Measurements from ENCODE around the gene RALGAPA1.
"Not testable (repeated sequence)": the region's sequence is repeated elsewhere in the genome, so short reads cannot be mapped to it uniquely, and the experiment has no call there.

The RALGAPA1 gene

GRCh38 chr14:35696119-35696518 is 113.0 kb downstream of the RALGAPA1 start:
- no peak for DNase-seq

DNA sequence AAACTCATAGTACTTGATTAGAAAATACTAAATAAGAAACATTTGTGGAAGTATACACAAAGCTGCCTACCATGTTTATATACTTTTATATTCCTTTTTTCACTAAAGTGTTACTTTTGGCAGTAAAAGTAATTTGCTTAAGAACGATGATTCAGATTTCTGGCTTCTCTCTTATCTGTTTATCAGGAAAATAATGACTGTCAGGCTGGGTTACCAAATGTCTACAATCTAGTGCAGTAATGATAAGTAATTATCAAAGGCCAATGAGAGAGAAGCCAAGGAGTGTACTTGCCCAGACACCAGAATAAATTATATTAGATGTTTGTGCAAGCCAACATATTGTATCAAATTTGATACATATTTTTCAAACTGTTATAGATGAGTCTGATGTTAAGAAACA is 113.4 kb downstream of the RALGAPA1 start:
- no peak for DNase-seq

GRCh38 chr14:35695072-35695471 is 114.0 kb downstream of the RALGAPA1 start:
- no peak for DNase-seq

DNA sequence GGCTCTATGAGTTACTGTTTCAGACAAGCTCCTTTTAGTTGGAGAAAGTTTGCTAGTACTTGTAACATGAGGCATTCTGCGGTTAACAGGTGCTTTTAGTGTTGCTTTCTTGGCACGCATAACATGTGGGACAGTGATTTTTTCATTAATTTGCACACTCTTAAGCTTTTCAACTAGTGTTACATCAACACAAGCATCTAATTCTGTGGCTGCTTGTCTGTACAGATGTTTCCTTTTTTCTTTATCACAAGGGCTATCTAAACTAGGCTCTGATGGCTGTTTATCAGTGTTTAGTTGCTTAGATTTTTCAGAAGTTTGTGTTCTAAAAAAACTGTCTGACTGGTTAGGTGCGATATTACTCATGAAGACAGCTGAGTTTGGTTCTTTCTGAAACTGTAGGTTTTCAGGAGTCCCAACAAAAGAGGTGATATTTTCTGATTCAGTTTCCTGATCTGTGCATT is 120.1 kb downstream of the RALGAPA1 start:
- no peak for DNase-seq

- no peak for DNase-seq
These were observed 120.8 kb downstream of the RALGAPA1 start for GRCh38 chr14:35688126-35688826.

DNA sequence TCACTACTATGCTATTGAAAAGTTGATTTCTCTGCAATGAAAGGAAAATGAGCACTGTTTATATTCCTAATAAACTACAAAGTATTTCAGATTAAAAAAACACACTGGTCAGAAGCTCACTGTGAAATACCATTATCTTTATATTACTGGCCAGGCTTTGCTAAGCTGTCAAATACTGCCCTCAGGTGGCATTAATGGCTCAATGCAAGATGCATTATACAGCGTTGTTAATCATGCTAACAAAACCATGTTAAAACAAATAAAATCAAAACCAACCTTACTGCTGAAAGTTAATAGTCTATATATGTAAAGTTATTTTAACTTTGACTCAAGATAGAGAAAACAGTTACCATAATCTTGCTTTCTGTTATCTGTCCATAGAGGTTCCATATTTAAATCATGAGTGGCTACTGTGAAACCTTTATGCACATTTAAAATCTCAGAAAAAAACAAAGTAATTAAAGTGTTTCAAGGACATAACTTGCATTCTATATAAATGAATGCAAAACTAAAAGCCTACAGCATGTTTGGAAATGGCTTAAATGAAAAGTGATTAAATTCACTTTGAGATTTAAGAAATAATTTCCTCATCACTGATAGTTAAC is 121.7 kb downstream of the RALGAPA1 start:
- DNase-seq: no peak

GRCh38 chr14:35683688-35684087 is 125.4 kb downstream of the RALGAPA1 start:
- DNase-seq: not testable (repeated sequence)

DNA sequence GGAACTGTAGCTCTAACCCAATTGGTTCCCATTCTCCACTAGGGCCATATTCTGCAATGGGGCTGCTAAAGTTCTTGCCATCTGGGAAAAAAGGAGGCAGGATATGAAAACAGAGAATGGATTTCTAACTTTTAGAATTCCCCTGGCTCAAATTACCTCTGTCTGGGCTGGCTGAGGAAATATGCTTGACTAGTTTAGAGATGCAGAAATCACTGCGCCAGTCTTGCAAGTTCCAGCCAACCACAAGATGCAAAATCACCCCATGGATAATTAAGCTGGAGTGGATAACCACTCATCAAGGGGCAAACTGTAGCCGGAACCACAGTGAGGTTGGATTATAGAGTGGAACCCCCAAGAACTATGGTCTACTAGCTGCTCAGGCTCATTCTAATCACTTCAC is 126.3 kb downstream of the RALGAPA1 start:
- DNase-seq: no peak

DNA sequence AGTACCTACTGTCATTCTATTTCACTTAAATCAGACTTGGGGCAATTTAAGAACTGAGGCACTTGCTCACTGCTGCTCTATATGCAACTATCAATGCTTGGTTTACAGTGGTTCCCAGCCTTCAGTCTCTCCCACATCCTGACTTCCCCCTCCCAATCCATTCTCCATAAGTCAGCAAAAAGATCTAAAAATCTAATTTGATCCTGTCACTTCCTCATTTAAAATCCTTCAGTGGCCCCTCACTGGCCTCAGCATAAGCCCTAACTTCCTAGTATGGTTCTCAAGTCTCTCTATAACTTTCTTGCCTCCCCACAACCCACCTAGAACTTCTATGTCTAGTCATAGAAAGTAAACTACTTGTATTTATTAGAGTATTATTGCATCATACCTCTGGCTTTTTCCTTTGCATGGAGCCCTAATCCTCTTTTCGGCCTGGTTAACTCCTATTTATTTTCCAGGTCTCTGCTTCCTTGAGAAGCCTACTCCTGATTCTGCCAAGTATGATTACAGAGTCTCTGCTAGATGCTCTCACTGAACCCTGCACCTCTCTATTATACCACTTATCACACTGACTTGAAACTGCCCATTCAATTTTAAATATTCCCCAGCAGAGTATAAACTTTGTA is 130.6 kb downstream of the RALGAPA1 start:
- DNase-seq: no peak

DNA sequence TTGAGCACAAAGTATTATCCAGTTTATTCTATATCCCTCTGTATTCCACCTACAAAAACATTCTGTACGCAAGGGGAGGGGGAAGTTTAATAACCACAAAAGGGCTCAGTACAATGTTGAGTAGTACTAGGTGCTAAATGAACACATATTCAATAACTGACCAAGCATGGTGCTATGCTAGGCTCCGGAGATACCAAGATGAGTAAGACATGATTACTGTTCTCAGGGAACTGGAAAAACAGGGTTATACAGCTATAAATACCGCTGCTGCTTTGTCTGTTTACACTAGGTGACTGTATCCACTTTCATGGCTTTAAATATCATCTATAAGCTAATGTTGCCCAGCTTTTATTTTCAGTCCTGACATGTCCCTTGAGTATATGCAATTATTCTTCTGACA is 139.3 kb downstream of the RALGAPA1 start:
- no peak for DNase-seq

- no peak for DNase-seq
These were observed 142.6 kb downstream of the RALGAPA1 start for GRCh38 chr14:35666429-35667043.

DNA sequence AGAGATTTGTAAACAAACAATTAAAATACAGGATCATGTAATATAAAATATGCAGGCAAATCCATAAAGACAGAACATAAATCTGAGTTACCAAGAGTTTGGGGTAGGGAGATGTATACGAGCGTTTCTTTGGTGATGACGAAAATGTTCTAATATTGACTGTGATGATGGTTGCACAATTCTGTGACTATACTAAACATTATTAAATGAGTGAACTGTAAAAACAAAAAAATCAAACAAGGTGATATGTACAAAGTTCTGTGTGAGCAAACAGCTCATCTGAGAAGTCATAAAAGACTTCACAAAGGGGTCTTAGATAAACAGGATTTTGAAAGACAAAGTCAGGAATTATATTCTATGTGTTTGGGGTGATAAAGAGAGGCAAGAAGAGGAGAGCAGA is 147.2 kb downstream of the RALGAPA1 start:
- no peak for DNase-seq

DNA sequence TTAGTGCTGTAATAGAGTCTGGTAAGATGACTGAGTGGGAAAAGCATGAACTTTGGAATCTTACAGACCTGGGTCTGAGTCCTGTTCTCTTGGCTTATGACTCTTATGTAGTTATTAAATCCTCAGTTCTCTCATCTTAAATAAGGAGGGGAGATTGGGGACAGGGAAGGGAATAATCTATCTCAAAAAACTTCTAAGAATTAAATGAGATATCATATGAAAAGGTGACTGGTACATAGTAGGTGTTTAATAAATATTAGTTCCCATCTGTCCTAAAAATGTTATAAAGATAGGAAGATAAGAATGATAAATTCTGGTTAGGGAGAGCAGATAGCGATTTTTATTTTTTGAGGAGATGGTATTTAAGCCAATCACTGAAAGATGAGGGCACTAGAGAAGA is 156.1 kb downstream of the RALGAPA1 start:
- no peak for DNase-seq

GRCh38 chr14:35643513-35643912 is 165.6 kb downstream of the RALGAPA1 start:
- DNase-seq: no peak

DNA sequence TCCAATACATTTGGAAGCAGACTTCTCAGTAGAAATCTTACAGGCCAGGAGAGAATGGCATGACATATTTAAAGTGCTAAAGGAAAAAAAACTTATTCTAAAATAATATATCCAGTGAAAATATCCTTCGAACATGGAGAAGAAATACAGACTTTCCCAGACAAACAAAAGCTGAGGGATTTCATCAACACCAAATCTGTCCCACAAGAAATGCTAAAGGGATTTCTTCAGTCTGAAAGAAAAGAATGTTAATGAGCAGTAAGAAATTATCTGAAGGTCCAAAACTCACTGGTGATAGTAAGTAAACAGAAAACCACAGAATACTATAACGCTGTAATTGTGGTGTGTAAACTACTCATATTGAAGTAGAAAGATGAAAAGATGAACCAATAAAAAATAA is 171.2 kb downstream of the RALGAPA1 start:
- DNase-seq: no peak

DNA sequence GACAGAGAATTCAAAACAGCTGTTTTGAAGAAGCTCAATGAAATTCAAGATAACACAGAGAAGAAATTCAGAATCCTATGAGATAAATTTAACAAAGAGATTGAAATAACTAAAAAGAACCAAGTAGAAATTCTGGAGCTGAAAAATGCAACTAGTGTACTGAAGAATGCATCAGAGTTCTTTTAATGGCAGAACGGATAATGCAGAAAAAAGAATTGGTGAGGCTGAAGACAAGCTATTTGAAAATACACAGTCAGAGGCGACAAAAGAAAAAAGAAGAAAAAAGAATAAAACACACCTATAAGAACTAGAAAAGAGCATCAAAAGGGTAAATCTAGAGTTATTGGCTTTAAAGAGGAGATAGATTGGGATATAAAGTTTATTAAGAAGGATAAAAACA is 171.8 kb downstream of the RALGAPA1 start:
- no peak for DNase-seq

- no peak for DNase-seq
These were observed 176.4 kb downstream of the RALGAPA1 start for GRCh38 chr14:35632676-35633075.

DNA sequence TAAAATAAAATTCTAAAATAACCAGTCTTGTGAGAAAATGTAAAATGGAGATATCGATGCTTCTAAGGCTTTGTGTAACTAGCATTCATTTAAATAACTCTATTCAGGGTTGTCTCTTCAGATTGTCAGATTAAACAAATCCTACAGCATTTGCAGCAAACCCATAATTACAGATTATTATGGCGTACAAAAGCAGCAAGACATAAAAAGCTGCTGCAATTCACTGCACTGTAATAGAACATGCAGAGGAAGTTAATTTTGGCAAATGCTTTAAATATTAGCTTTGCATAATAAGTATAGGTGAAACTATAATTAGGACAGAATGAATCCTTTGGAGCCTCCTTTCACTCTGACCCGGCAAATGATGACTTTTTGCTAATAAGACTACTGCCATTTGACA is 176.8 kb downstream of the RALGAPA1 start:
- DNase-seq: no peak

DNA sequence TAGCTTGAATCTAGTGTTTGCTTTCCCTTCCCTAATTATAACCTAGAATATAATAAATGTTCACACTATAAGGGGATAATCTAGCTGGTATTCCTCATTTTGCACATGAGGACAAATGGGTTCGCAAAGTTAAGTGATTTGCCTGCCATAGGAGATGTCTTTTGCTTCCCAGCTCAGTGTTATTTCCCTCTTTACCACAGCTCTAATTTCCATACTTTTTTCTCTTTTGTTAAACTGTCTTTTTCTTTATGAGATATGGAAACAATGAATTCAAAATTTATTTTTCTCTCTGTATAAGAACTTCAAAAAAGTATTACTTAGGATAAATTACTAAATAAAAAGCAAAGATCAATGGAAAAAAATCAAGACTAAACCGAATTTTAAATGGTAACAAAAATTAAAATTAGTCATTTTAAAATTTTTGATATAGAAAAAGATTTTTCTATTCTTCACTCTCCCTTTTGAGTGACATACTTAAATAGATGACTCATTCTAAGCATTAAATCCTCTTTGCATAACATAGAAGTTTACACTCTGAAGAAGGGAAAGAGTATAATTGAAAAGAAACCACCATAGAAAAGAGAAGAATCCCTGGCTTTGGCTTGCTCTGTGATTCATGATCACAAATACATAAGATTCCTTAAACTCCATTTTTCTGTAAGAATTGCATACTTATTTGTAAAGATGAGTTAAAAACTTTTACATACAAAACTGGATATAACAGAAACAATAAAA is 177.9 kb downstream of the RALGAPA1 start:
- no peak for DNase-seq

DNA sequence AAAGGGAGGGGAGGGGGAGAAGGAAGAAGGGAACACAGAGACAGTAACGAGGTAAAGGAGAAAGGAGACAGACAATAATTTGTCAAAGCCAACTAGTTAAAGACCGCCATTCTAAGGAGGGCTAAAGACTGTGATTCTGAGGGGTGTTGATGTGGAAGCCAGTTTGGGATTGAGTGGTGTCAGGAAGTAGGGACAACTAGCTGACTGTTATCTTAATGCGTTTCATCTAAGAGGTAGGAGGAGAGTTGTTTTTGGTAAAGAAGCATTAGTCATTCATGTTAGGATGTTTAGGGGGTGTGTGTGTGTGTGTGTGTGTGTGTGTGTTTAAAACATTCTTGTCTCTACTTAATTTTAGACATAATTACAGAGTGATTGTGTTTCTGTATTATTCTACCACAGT is 180.1 kb downstream of the RALGAPA1 start:
- no peak for DNase-seq

GRCh38 chr14:35626947-35627346 is 182.1 kb downstream of the RALGAPA1 start:
- not testable (repeated sequence) for DNase-seq

DNA sequence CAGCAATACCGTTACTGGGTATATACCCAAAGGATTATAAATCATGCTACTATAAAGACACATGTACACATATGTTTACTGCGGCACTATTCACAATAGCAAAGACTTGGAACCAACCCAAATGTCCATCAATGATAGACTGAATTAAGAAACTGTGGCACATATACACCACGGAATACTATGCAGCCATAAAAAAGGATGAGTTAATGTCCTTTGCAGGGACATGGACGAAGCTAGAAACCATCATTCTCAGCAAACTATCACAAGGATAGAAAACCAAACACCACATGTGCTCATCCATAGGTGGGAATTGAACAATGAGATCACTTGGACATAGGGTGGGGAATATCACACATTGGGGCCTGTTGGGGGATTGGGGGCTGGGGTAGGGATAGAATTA is 187.1 kb downstream of the RALGAPA1 start:
- DNase-seq: not testable (repeated sequence)

- not testable (repeated sequence) for DNase-seq
These were observed 189.1 kb downstream of the RALGAPA1 start for GRCh38 chr14:35619998-35620397.
